K562 (cell line): ENCODE results near the gene RSBN1L. TPM values are rescaled to one million over a fixed set of nuclear protein-coding genes. Genes with fewer than 3 reads are reported as not detected.
A peak's percentile ranks its signal among the peaks of the same experiment; 100 is the strongest.

Source experiments
- CHD4 ChIP-seq: fragments of 200-600 bp; sonication (generic); IDR thresholded peaks from 3 replicates; pipeline ENCODE4 v1.6.1; 2012; ENCODE audit warnings: low read depth, mild to moderate bottlenecking, mixed read lengths, low read length, inconsistent platforms; ENCODE audit not compliant: insufficient read depth, insufficient replicate concordance, poor library complexity, severe bottlenecking
- EGR1 ChIP-seq: fragments of 450-650 bp; conservative IDR thresholded peaks from 2 replicates; pipeline ENCODE4 v1.6.1; 2017; ENCODE audit warnings: mild to moderate bottlenecking
- FOSL1 ChIP-seq: fragments of 200-800 bp; sonication (Bioruptor generic); conservative IDR thresholded peaks from 2 replicates; pipeline ENCODE4 v1.6.1; 2016; ENCODE audit warnings: missing genetic modification characterization, missing compliant biosample characterization
- JUN ChIP-seq, 2 experiments: sonication (generic) in 1 of 2; formaldehyde crosslinking in 1 of 2; IDR thresholded peaks; 2 replicates each; pipeline versions ENCODE4 v1.6.1 to v1.8.0; 2012 to 2022; ENCODE audit warnings: borderline replicate concordance in 2 of 2, mild to moderate bottlenecking in 2 of 2, improper control_type of control experiment in 1 of 2, low read depth in 1 of 2, low read length in 1 of 2, missing genetic modification reagents in 1 of 2
- POLR2A ChIP-seq: fragments of 450-650 bp; conservative IDR thresholded peaks from 2 replicates; pipeline ENCODE4 v1.6.1; 2016
- RBM22 ChIP-seq: fragments of 200-400 bp; formaldehyde crosslinking; IDR thresholded peaks from 2 replicates; pipeline ENCODE4 v1.6.1; 2018; ENCODE audit warnings: low read length, low read depth; ENCODE audit not compliant: poor library complexity, severe bottlenecking
- SAP30 ChIP-seq: fragments of 200-600 bp; sonication (generic); IDR thresholded peaks from 2 replicates; pipeline ENCODE4 v1.6.1; 2012; ENCODE audit warnings: borderline replicate concordance, low read depth, mild to moderate bottlenecking, moderate library complexity, low read length, control low read depth, inconsistent platforms; ENCODE audit not compliant: insufficient read depth, poor library complexity, severe bottlenecking
- SOX6 ChIP-seq: fragments of 450-650 bp; IDR thresholded peaks from 2 replicates; pipeline ENCODE4 v1.6.1; 2014; ENCODE audit warnings: mild to moderate bottlenecking
- TBL1XR1 ChIP-seq, 2 experiments: IDR thresholded peaks; 2 replicates each; pipeline ENCODE4 v1.6.1; 2012; ENCODE audit warnings: improper control_type of control experiment in 2 of 2, low read length in 2 of 2, mild to moderate bottlenecking in 1 of 2
- ZFX ChIP-seq: sonication (generic); formaldehyde crosslinking; IDR thresholded peaks from 2 replicates; pipeline ENCODE4 v1.8.0; 2022; ENCODE audit warnings: mild to moderate bottlenecking, missing genetic modification reagents, moderate library complexity
- ZNF639 ChIP-seq, 2 experiments: fragments of 200-800 bp in 1 of 2; sonication (Bioruptor generic) in 1 of 2; sonication (generic) in 1 of 2; formaldehyde crosslinking in 1 of 2; IDR thresholded peaks in 1 of 2; conservative IDR thresholded peaks in 1 of 2; 2 replicates each; pipeline versions ENCODE4 v1.5.0 to v1.6.1; 2016 to 2020; ENCODE audit warnings: missing compliant biosample characterization in 1 of 2, missing genetic modification characterization in 1 of 2, missing genetic modification reagents in 1 of 2
- polyA plus RNA-seq, 8 experiments: library from polyadenylated mRNA; depleted of rRNA in 4 of 8; stranded (reverse) in 5 of 8; unstranded in 3 of 8; fragments of >200 nt; fragmentation: Nextera tagmentation in 2 of 8; fragmentation: Illumina TruSeq in 1 of 8; extraction: Ambion mirVana in 2 of 8; extraction: Trizol in 1 of 8; gene quantifications; 2 replicates each; pipeline versions ENCODE4 v1.2.1 to v1.2.3, GENCODE V29; 2011 to 2014; ENCODE audit warnings: inconsistent platforms in 1 of 8, missing spikeins in 1 of 8
- total RNA-seq, 7 experiments: library from RNA; depleted of rRNA in 6 of 7; stranded (reverse); fragments of >200 nt in 6 of 7; fragmentation: Illumina TruSeq in 2 of 7; extraction: Trizol in 2 of 7; gene quantifications; 2 replicates each; pipeline versions ENCODE4 v1.2.1 to v1.2.3, GENCODE V29; 2011 to 2021; ENCODE audit warnings: low replicate concordance in 1 of 7
- TF ChIP-seq, protein P1 (sequence below): fragments of 450-650 bp; IDR thresholded peaks from 2 replicates; pipeline ENCODE4 v1.6.1; 2016; ENCODE audit warnings: mild to moderate bottlenecking, moderate library complexity

Gene RSBN1L
- total and polyA plus RNA-seq, 9 of the 15 experiments (the other 6 are each of a cell fraction or from before 2014, with no cell fraction given), result 6.2 to 35.2 (median 20.1) TPM

DNA sequence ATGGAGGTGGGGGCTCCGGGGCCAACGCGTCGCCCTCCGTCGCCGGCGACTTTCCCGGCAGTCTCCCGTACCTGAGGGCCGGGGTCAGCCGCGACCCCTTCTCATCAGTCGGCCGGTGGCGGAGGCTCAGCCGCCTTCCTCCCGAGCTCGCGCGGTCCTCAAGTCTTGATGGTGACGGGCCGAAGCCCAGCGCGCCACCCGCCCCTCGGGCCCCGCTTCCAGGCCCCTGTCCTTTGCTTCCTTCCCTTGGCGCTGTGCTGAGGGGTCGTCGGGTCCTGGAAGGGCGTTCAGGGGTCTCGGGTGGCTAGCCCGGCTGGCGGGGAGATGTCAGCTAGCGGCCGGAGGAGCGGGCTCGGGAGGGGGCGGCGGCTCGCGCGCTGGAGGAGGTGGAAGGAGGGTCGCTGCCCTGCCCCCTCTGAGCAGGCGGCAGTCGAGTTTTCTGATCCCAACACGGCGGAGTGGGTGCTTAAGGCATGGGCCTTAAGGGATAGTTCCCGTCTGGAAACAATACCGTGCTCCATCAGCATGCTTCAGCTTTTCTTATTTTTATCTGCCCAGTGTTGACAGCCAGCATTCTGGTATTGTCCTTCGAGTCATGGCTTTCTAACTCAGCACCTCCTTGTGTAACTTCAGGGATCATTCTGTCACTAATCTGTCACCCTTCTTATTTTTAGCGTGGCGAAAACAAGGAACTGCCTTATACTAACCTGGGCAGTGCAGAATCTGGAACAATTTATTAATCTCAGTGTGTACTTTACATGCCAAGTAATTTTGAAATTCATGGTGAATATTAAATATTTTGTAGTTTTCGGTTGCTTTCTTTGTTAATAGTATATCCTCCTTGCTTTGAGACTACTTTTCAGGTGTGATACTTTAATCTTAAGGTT lies 103.1 kb downstream of the RSBN1L start (continued):
- TF ChIP-seq, protein P1, sequence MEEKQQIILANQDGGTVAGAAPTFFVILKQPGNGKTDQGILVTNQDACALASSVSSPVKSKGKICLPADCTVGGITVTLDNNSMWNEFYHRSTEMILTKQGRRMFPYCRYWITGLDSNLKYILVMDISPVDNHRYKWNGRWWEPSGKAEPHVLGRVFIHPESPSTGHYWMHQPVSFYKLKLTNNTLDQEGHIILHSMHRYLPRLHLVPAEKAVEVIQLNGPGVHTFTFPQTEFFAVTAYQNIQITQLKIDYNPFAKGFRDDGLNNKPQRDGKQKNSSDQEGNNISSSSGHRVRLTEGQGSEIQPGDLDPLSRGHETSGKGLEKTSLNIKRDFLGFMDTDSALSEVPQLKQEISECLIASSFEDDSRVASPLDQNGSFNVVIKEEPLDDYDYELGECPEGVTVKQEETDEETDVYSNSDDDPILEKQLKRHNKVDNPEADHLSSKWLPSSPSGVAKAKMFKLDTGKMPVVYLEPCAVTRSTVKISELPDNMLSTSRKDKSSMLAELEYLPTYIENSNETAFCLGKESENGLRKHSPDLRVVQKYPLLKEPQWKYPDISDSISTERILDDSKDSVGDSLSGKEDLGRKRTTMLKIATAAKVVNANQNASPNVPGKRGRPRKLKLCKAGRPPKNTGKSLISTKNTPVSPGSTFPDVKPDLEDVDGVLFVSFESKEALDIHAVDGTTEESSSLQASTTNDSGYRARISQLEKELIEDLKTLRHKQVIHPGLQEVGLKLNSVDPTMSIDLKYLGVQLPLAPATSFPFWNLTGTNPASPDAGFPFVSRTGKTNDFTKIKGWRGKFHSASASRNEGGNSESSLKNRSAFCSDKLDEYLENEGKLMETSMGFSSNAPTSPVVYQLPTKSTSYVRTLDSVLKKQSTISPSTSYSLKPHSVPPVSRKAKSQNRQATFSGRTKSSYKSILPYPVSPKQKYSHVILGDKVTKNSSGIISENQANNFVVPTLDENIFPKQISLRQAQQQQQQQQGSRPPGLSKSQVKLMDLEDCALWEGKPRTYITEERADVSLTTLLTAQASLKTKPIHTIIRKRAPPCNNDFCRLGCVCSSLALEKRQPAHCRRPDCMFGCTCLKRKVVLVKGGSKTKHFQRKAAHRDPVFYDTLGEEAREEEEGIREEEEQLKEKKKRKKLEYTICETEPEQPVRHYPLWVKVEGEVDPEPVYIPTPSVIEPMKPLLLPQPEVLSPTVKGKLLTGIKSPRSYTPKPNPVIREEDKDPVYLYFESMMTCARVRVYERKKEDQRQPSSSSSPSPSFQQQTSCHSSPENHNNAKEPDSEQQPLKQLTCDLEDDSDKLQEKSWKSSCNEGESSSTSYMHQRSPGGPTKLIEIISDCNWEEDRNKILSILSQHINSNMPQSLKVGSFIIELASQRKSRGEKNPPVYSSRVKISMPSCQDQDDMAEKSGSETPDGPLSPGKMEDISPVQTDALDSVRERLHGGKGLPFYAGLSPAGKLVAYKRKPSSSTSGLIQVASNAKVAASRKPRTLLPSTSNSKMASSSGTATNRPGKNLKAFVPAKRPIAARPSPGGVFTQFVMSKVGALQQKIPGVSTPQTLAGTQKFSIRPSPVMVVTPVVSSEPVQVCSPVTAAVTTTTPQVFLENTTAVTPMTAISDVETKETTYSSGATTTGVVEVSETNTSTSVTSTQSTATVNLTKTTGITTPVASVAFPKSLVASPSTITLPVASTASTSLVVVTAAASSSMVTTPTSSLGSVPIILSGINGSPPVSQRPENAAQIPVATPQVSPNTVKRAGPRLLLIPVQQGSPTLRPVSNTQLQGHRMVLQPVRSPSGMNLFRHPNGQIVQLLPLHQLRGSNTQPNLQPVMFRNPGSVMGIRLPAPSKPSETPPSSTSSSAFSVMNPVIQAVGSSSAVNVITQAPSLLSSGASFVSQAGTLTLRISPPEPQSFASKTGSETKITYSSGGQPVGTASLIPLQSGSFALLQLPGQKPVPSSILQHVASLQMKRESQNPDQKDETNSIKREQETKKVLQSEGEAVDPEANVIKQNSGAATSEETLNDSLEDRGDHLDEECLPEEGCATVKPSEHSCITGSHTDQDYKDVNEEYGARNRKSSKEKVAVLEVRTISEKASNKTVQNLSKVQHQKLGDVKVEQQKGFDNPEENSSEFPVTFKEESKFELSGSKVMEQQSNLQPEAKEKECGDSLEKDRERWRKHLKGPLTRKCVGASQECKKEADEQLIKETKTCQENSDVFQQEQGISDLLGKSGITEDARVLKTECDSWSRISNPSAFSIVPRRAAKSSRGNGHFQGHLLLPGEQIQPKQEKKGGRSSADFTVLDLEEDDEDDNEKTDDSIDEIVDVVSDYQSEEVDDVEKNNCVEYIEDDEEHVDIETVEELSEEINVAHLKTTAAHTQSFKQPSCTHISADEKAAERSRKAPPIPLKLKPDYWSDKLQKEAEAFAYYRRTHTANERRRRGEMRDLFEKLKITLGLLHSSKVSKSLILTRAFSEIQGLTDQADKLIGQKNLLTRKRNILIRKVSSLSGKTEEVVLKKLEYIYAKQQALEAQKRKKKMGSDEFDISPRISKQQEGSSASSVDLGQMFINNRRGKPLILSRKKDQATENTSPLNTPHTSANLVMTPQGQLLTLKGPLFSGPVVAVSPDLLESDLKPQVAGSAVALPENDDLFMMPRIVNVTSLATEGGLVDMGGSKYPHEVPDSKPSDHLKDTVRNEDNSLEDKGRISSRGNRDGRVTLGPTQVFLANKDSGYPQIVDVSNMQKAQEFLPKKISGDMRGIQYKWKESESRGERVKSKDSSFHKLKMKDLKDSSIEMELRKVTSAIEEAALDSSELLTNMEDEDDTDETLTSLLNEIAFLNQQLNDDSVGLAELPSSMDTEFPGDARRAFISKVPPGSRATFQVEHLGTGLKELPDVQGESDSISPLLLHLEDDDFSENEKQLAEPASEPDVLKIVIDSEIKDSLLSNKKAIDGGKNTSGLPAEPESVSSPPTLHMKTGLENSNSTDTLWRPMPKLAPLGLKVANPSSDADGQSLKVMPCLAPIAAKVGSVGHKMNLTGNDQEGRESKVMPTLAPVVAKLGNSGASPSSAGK, result peak; percentile 17; the same call in 1 of the 2 replicates
- TF ChIP-seq SAP30 (peak; percentile 79), ZNF639 (CRISPR knock-in tag; conservative IDR thresholded peaks at IDR 0.05 in 1 of 2, IDR thresholded peaks at IDR 0.05 in 1 of 2) (0 out of 4 replicates have a peak, but pooled peaks of 1 of the 2 experiments have one; percentile 12), EGR1 (peak; percentile 38), CHD4 (no peak), FOSL1 (tag) (no peak), RBM22 (peak; percentile 3), TBL1XR1 (IDR thresholded peaks at IDR 0.05; ENCODE audit: low read length in 2 of 2) (peak in 1 of 2 experiments; percentile 65; a peak in 1 of 4 replicates), SOX6 (peak; percentile 83), POLR2A (no peak), JUN (IDR thresholded peaks at IDR 0.05; ENCODE audit: borderline replicate concordance, low read depth, low read length) (no peak), JUN (CRISPR knock-in tag; IDR thresholded peaks at IDR 0.05; ENCODE audit: borderline replicate concordance) (no peak), ZFX (CRISPR knock-in tag) (peak; percentile 80)
